GM23248 (cell line): ENCODE measurements around the gene AFMID.

Source experiments
- EZH2 ChIP-seq: fragments of 200-600 bp; sonication (generic); IDR thresholded peaks from 2 replicates; pipeline ENCODE4 v1.6.1; 2018; ENCODE audit warnings: antibody characterized with exemption, mild to moderate bottlenecking; ENCODE audit not compliant: insufficient read depth, poor library complexity, severe bottlenecking
- EZH2phosphoT487 ChIP-seq: fragments of 200-600 bp; sonication (generic); IDR thresholded peaks from 2 replicates; pipeline ENCODE4 v1.6.1; 2018; ENCODE audit warnings: antibody characterized with exemption, moderate library complexity, mild to moderate bottlenecking, low read depth; ENCODE audit not compliant: insufficient read depth

DNA sequence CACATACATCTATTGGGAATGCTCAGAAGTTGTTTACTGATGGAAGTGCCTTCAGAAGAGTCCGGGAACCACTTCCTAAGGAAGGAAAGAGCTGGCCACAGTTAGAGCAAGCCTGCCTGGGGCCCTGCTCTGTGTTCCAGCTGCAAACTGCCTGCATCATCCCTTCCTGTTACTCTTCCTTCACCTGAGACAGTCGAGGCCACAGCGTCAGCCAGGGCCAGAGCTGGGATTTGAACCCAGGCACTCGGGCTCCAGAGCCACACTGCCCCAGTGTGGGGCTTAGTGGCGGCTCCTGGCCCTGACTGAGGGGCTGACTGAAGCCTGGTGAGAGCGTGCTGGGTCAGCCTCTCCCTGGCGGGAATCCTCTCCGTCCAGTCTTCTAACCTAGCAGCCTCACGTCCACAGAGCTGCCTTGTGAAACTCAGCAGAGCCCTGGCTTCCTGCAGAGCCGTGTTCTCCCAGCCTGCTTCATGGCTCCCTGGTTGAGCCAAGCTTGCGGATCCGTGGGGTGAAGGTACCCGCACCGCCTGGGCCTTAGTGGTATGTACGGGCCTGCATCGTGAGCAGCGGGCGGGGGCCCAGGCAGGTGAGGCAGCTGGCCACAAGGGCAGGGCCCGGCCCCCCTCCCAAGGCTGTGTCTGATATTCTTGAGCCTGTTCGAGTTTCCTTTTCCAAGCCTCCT lies 45.6 kb upstream of the AFMID start:
- no peak for TF ChIP-seq EZH2phosphoT487
- TF ChIP-seq EZH2, result no peak
